Measurements from ENCODE around the gene CLDN6. TPM values are rescaled to one million over a fixed set of nuclear protein-coding genes. Genes with fewer than 3 reads are reported as not detected.

Gene CLDN6
- total and polyA plus RNA-seq, 9 of the 15 experiments (the other 6 are each of a cell fraction or from before 2014, with no cell fraction given), result 0.22 to 0.75 (median 0.38) TPM; not detected in 3

- peak in 2 of 3 experiments; percentile 34 to 88; a peak in 3 of 6 replicates for TF ChIP-seq ZBTB11 (CRISPR knock-in tag; IDR thresholded peaks at IDR 0.05)
- TF ChIP-seq ZNF24 (IDR thresholded peaks at IDR 0.05), result 0 out of 2 replicates have a peak, but pooled peaks have one; percentile 46
- TF ChIP-seq MTA3 (IDR thresholded peaks at IDR 0.05; ENCODE audit: borderline replicate concordance), result peak; percentile 60; the same call in 1 of the 2 replicates
- no peak for TF ChIP-seq COPS2 (conservative IDR thresholded peaks at IDR 0.05)
- TF ChIP-seq HEY1 (CRISPR knock-in tag; IDR thresholded peaks at IDR 0.05; ENCODE audit: borderline replicate concordance), result no peak
- no peak for TF ChIP-seq KAT8 (IDR thresholded peaks at IDR 0.05; ENCODE audit: low read depth)
- TF ChIP-seq PCBP1 (IDR thresholded peaks at IDR 0.05; ENCODE audit: low read depth, low read length, poor library complexity, severe bottlenecking), result peak; percentile 67
- no peak for TF ChIP-seq SP2 (IDR thresholded peaks at IDR 0.05; ENCODE audit: extremely low read depth, low read depth, low read length, poor library complexity, severe bottlenecking)
- no peak for TF ChIP-seq TAF15 (IDR thresholded peaks at IDR 0.05; ENCODE audit: low read depth, low read length)
- no peak for TF ChIP-seq ZNF57 (CRISPR knock-in tag; IDR thresholded peaks at IDR 0.05)
- TF ChIP-seq ZNF644 (tag; IDR thresholded peaks at IDR 0.05; ENCODE audit: low read depth), result no peak
- TF ChIP-seq FIP1L1 (IDR thresholded peaks at IDR 0.05; ENCODE audit: low read depth, low read length, poor library complexity, severe bottlenecking), result no peak
- no peak for TF ChIP-seq ZNF12 (CRISPR knock-in tag; IDR thresholded peaks at IDR 0.05)
- TF ChIP-seq LEF1 (IDR thresholded peaks at IDR 0.05), result no peak
- peak; percentile 47; the same call in 1 of the 2 replicates for TF ChIP-seq ERF (CRISPR knock-in tag; IDR thresholded peaks at IDR 0.05)
- no peak for TF ChIP-seq TAF9B (IDR thresholded peaks at IDR 0.05; ENCODE audit: partially characterized antibody)
- TF ChIP-seq SMAD4 (CRISPR knock-in tag; conservative IDR thresholded peaks at IDR 0.05), result peak; percentile 89
- TF ChIP-seq ZNF589 (CRISPR knock-in tag; IDR thresholded peaks at IDR 0.05; ENCODE audit: low read depth), result no peak
- TF ChIP-seq ZNF77 (CRISPR knock-in tag; IDR thresholded peaks at IDR 0.05), result no peak
- TF ChIP-seq JUNB (CRISPR knock-in tag; conservative IDR thresholded peaks at IDR 0.05), result no peak
- peak; percentile 87 to 95 (median 91) for TF ChIP-seq CTCF (IDR thresholded peaks at IDR 0.05 in 2 of 3, conservative IDR thresholded peaks at IDR 0.05 in 1 of 3; ENCODE audit: insufficient read depth in 2 of 3, low read depth in 1 of 3, low read length in 3 of 3)
Observed at GRCh38 chr16:3059041-3059722, 41.2 kb upstream of the CLDN6 start (continued).

Data from K562 (cell line).